ENCODE results near the gene IRF2BP1.

- no peak for TF ChIP-seq CTCF (IDR thresholded peaks at IDR 0.05; ENCODE audit: low read length)
- no peak for TF ChIP-seq EZH2 (optimal IDR thresholded peaks at IDR 0.05; ENCODE audit: low read depth, low read length)
- no peak for TF ChIP-seq EZH2phosphoT487 (IDR thresholded peaks at IDR 0.05; ENCODE audit: low read length)
Measured at GRCh38 chr19:45899919-45900589, 14.1 kb upstream of the IRF2BP1 start.
